Hippocampal formation (tissue), 2 donors: ENCODE measurements around the gene ARMC5.
A peak's percentile ranks its signal among the peaks of the same experiment; 100 is the strongest.

Experiments used
- DNase-seq, 2 donors: peaks; one replicate each; lab custom pipeline; 2025; lab: John Stamatoyannopoulos, UW

ARMC5 gene

GRCh38 chr16:31461201-31461920 is 2.1 kb downstream of the ARMC5 start:
- DNase-seq: no peak

GRCh38 chr16:31461921-31462804 is 2.9 kb downstream of the ARMC5 start:
- DNase-seq: no peak

- no peak for DNase-seq
Observed at GRCh38 chr16:31464348-31464769, 5.1 kb downstream of the ARMC5 start.

GRCh38 chr16:31464781-31465260 is 5.5 kb downstream of the ARMC5 start:
- DNase-seq: no peak

- no peak for DNase-seq
Observed at GRCh38 chr16:31465788-31466370, 6.6 kb downstream of the ARMC5 start.

GRCh38 chr16:31466381-31466841 is 7.1 kb downstream of the ARMC5 start:
- DNase-seq: no peak

GRCh38 chr16:31467151-31467773 is 8.0 kb downstream of the ARMC5 start:
- no peak for DNase-seq

- no peak for DNase-seq
Observed at GRCh38 chr16:31467858-31468257, 8.6 kb downstream of the ARMC5 start.

- DNase-seq: no peak
Observed at GRCh38 chr16:31470615-31471014, 11.3 kb downstream of the ARMC5 start.

GRCh38 chr16:31471241-31471874 is 12.1 kb downstream of the ARMC5 start:
- no peak for DNase-seq

GRCh38 chr16:31471875-31472708 is 12.8 kb downstream of the ARMC5 start, which contains the start of gene TGFB1I1:
TGFB1I1 (plus strand) TSS chr16:31472152; CDS start chr16:31472189, 37 bp downstream.
- no peak for DNase-seq

- no peak for DNase-seq
Observed at GRCh38 chr16:31472709-31473203, 13.5 kb downstream of the ARMC5 start.

GRCh38 chr16:31473264-31473984 is 14.1 kb downstream of the ARMC5 start:
- DNase-seq: no peak

GRCh38 chr16:31474173-31474714 is 14.9 kb downstream of the ARMC5 start:
- DNase-seq: no peak

GRCh38 chr16:31474773-31475738 is 15.8 kb downstream of the ARMC5 start:
- DNase-seq: no peak

GRCh38 chr16:31475946-31476302 is 16.6 kb downstream of the ARMC5 start:
- DNase-seq: no peak

- DNase-seq: peak in 1 of 2 donors; percentile 47
Observed at GRCh38 chr16:31476303-31477219, 17.3 kb downstream of the ARMC5 start.
